ENCODE results near the gene ACR.

DNA sequence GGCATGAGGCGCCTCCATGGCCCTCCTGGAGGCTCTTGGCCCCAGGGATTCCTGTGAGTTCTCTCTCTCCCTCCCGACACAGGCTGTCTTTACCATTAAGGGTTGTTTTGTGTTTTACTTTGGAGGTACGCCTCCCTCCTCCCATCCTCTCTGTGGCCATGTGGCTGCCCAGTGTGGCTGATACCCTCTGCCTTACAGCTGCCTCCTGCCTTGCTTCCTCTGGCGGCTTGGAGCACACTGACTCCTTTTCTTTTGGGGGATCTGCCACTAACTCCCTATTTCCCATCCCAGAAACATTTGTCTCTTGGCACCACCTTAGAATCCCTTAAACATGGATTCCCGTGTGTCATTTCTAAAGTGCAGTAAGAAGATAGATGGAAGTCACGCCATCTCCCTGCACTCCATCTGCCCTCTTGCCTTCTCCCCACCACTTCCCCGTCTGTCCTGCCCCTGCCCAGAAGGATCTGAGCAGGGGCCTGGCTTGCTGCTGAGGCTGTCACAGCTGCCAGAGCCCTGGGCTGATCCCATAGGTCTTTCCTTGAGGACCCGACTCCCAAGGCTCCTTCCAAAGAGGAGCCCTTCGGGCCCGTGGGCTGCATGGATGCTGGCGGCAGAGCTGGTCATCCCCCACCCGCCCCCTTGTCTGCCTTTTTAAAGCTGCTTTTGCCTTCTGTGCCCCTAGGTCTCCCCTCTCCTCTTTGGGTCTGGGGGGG, 15.1 kb upstream of the ACR start:
- TF ChIP-seq POLR2AphosphoS5 (IDR thresholded peaks at IDR 0.05; ENCODE audit: low read depth, low read length) (no peak), TAF1 (IDR thresholded peaks at IDR 0.05; ENCODE audit: low read depth, low read length) (no peak)
